ENCODE measurements around the gene AOX1.

- TF ChIP-seq EZH2 (IDR thresholded peaks at IDR 0.05): no peak
- TF ChIP-seq POLR2A (IDR thresholded peaks at IDR 0.05; ENCODE audit: borderline replicate concordance, extremely low read depth, insufficient read depth, insufficient read length): no peak
- TF ChIP-seq JUND (IDR thresholded peaks at IDR 0.05): no peak
- no peak for TF ChIP-seq ELF1 (IDR thresholded peaks at IDR 0.05; ENCODE audit: borderline replicate concordance, low read depth)
Observed at GRCh38 chr2:200624026-200624425, 38.2 kb downstream of the AOX1 start.
